HG02981 (cell line): ENCODE data around the gene PFAS.
"Not testable (repeated sequence)": the region's sequence is repeated elsewhere in the genome, so short reads cannot be mapped to it uniquely, and the experiment has no call there.

Source experiments
- ATAC-seq: cut with Tn5 transposase; IDR thresholded peaks from one replicate; pipeline ENCODE4 v1.9.1; 2021; ENCODE audit warnings: mild to moderate bottlenecking, moderate library complexity; ENCODE audit not compliant: unreplicated experiment

PFAS gene

GRCh38 chr17:8225813-8226535 lies 23.1 kb upstream of the PFAS start:
- ATAC-seq = no peak

GRCh38 chr17:8226536-8227237 lies 22.4 kb upstream of the PFAS start:
- no peak for ATAC-seq

GRCh38 chr17:8227238-8227581 lies 21.9 kb upstream of the PFAS start:
- no peak for ATAC-seq

GRCh38 chr17:8231701-8232100 lies 17.4 kb upstream of the PFAS start:
- no peak for ATAC-seq

- ATAC-seq = no peak
Observed at GRCh38 chr17:8234361-8235270, 14.5 kb upstream of the PFAS start.

- ATAC-seq = no peak
Observed at GRCh38 chr17:8235676-8236075, 13.4 kb upstream of the PFAS start.

- no peak for ATAC-seq
Observed at GRCh38 chr17:8237175-8237574, 11.9 kb upstream of the PFAS start.

GRCh38 chr17:8237886-8238285 lies 11.2 kb upstream of the PFAS start:
- ATAC-seq = no peak

- ATAC-seq = no peak
Observed at GRCh38 chr17:8243827-8244226, 5.3 kb upstream of the PFAS start.

- no peak for ATAC-seq
Observed at GRCh38 chr17:8244768-8245167, 4.3 kb upstream of the PFAS start.

GRCh38 chr17:8249621-8250500 lies 772 bp downstream of the PFAS start:
- no peak for ATAC-seq

- not testable (repeated sequence) for ATAC-seq
Observed at GRCh38 chr17:8251411-8251810, 2.3 kb downstream of the PFAS start.

GRCh38 chr17:8253801-8254200 lies 4.7 kb downstream of the PFAS start:
- no peak for ATAC-seq

GRCh38 chr17:8254881-8255280 lies 5.8 kb downstream of the PFAS start:
- no peak for ATAC-seq

- no peak for ATAC-seq
Observed at GRCh38 chr17:8255499-8255898, 6.4 kb downstream of the PFAS start.

- no peak for ATAC-seq
Observed at GRCh38 chr17:8256291-8256690, 7.2 kb downstream of the PFAS start.

- ATAC-seq = no peak
Observed at GRCh38 chr17:8256691-8257090, 7.6 kb downstream of the PFAS start.

- no peak for ATAC-seq
Observed at GRCh38 chr17:8257801-8258200, 8.7 kb downstream of the PFAS start.

GRCh38 chr17:8264320-8264719 lies 15.2 kb downstream of the PFAS start:
- ATAC-seq = no peak

GRCh38 chr17:8264836-8265542 lies 15.9 kb downstream of the PFAS start:
- no peak for ATAC-seq
